GM12878 (cell line): ENCODE results near the gene BAZ1B. TPM values are rescaled to one million over a fixed set of nuclear protein-coding genes. Genes with fewer than 3 reads are reported as not detected.

Source experiments
- ATAC-seq: fragments of 200-7000 bp; cut with Tn5 transposase; 3 replicates; pipeline ENCODE4 v1.9.1; 2020; ENCODE audit warnings: mild to moderate bottlenecking, moderate library complexity
- BruUV-seq: library from RNA; stranded (reverse); fragments of 400-500 nt; replicated peaks from 2 replicates; lab custom pipeline; 2021; lab: Mats Ljungman, UMichigan
- CTCF ChIA-PET: fragments of 300-600 bp; sonication (Branson Sonifier 250); formaldehyde crosslinking; extraction: SDS; loops from one replicate; lab custom pipeline; 2021; ENCODE audit warnings: inconsistent platforms; lab: Yijun Ruan, JAX
- POLR2A ChIA-PET: fragments of 350-600 bp; formaldehyde crosslinking; extraction: SDS; loops from one replicate; lab custom pipeline; 2021; ENCODE audit warnings: inconsistent platforms; lab: Charles Lee
- RAD21 ChIA-PET: fragments of 300-600 bp; sonication (Branson Sonifier 250); formaldehyde crosslinking; loops from one replicate; lab custom pipeline; 2023; ENCODE audit warnings: antibody characterized with exemption; ENCODE audit not compliant: unreplicated experiment; lab: Charles Lee
- SMC1A ChIA-PET: fragments of 300-600 bp; sonication (Branson Sonifier 250); formaldehyde crosslinking; loops from one replicate; lab custom pipeline; 2023; ENCODE audit not compliant: unreplicated experiment, uncharacterized antibody; lab: Charles Lee
- DNase-seq: peaks from one replicate; pipeline ENCODE4 v3.0.0-alpha.2; 2011; ENCODE audit warnings: low read depth, low spot score
- FAIRE-seq: peaks from 3 replicates; lab custom pipeline; 2011; peaks lifted over from hg19 to GRCh38; lab: Jason Lieb, UNC
- H2AFZ ChIP-seq: 2 replicates; pipeline ENCODE4 v1.6.0; 2011; ENCODE audit warnings: low read depth, low read length, control low read depth; ENCODE audit not compliant: control insufficient read depth
- H3K27ac ChIP-seq: 2 replicates; pipeline ENCODE4 v1.5.1; 2011; ENCODE audit warnings: control low read depth; ENCODE audit not compliant: control insufficient read depth, insufficient read depth
- H3K27me3 ChIP-seq, 2 experiments: replicated peaks in 1 of 2; 2 replicates each; pipeline versions ENCODE4 v1.6.0 to v1.6.1; 2011; ENCODE audit warnings: low read length in 1 of 2; ENCODE audit not compliant: control insufficient read depth in 2 of 2, insufficient read depth in 2 of 2
- H3K36me3 ChIP-seq, 2 experiments: 2 replicates each; pipeline ENCODE4 v1.5.1; 2011; ENCODE audit warnings: low read length in 1 of 2; ENCODE audit not compliant: control insufficient read depth in 2 of 2, insufficient read depth in 2 of 2
- H3K4me1 ChIP-seq: 2 replicates; pipeline ENCODE4 v1.6.1; 2011; ENCODE audit warnings: mild to moderate bottlenecking, low read length, moderate library complexity, mixed read lengths; ENCODE audit not compliant: control insufficient read depth, insufficient read depth
- H3K4me2 ChIP-seq: 2 replicates; pipeline ENCODE4 v1.6.0; 2011; ENCODE audit warnings: control low read depth; ENCODE audit not compliant: control insufficient read depth, insufficient read depth
- H3K4me3 ChIP-seq: fragments of 200-600 bp; sonication (generic); 2 replicates; pipeline ENCODE4 v1.5.1; 2016
- H3K79me2 ChIP-seq: 2 replicates; pipeline ENCODE4 v1.6.0; 2011; ENCODE audit warnings: low read length; ENCODE audit not compliant: control insufficient read depth, insufficient read depth
- H3K9ac ChIP-seq: 2 replicates; pipeline ENCODE4 v1.8.0; 2011; ENCODE audit warnings: low read length, control low read depth, mixed read lengths; ENCODE audit not compliant: control insufficient read depth, insufficient read depth
- H3K9me3 ChIP-seq: replicated peaks from 3 replicates; pipeline ENCODE4 v1.5.1; 2011; ENCODE audit warnings: mild to moderate bottlenecking, low read length; ENCODE audit not compliant: control insufficient read depth, insufficient read depth
- H4K20me1 ChIP-seq: 2 replicates; pipeline ENCODE4 v1.6.0; 2011; ENCODE audit not compliant: control insufficient read depth, insufficient read depth
- BRCA1 ChIP-seq: IDR thresholded peaks from 2 replicates; pipeline ENCODE4 v1.6.1; 2011; ENCODE audit warnings: low read depth, low read length, improper control_type of control experiment
- E4F1 ChIP-seq: fragments of 450-650 bp; IDR thresholded peaks from 2 replicates; pipeline ENCODE4 v1.6.1; 2018; ENCODE audit warnings: borderline replicate concordance, mild to moderate bottlenecking; ENCODE audit not compliant: partially characterized antibody
- EED ChIP-seq: sonication (generic); IDR thresholded peaks from 2 replicates; pipeline ENCODE4 v1.6.1; 2016; ENCODE audit warnings: antibody characterized with exemption, low read depth
- EGR1 ChIP-seq, 2 experiments: IDR thresholded peaks; 1 replicate in 1 of 2; 2 replicates in 1 of 2; pipeline ENCODE4 v1.6.1; 2011 to 2012; ENCODE audit warnings: low read depth in 2 of 2, low read length in 2 of 2, borderline replicate concordance in 1 of 2, mild to moderate bottlenecking in 1 of 2, moderate library complexity in 1 of 2
- ESRRA ChIP-seq: IDR thresholded peaks from 2 replicates; pipeline ENCODE4 v1.6.1; 2012; ENCODE audit warnings: mild to moderate bottlenecking, low read length, improper control_type of control experiment
- FOXM1 ChIP-seq: IDR thresholded peaks from 2 replicates; pipeline ENCODE4 v1.6.1; 2012; ENCODE audit warnings: low read depth, mild to moderate bottlenecking, inconsistent platforms, low read length, moderate library complexity
- GABPA ChIP-seq: IDR thresholded peaks from 2 replicates; pipeline ENCODE4 v1.6.1; 2014; ENCODE audit warnings: antibody characterized with exemption, low read depth, mild to moderate bottlenecking, inconsistent platforms
- HCFC1 ChIP-seq: fragments of 150-350 bp; IDR thresholded peaks from 2 replicates; pipeline ENCODE4 v1.6.1; 2014; ENCODE audit warnings: low read length
- LARP7 ChIP-seq: fragments of 450-650 bp; IDR thresholded peaks from 2 replicates; pipeline ENCODE4 v1.6.1; 2017; ENCODE audit warnings: mild to moderate bottlenecking
- MEF2B ChIP-seq: fragments of 450-650 bp; IDR thresholded peaks from 2 replicates; pipeline ENCODE4 v1.6.1; 2018; ENCODE audit warnings: mild to moderate bottlenecking, moderate library complexity; ENCODE audit not compliant: partially characterized antibody, poor library complexity, severe bottlenecking
- MYC ChIP-seq: IDR thresholded peaks from 2 replicates; pipeline ENCODE4 v1.6.1; 2011; ENCODE audit warnings: mild to moderate bottlenecking, low read length, moderate library complexity, inconsistent platforms; ENCODE audit not compliant: insufficient read depth, insufficient replicate concordance, insufficient read length, severe bottlenecking
- NFIC ChIP-seq: IDR thresholded peaks from 2 replicates; pipeline ENCODE4 v1.6.1; 2012; ENCODE audit warnings: low read depth, mild to moderate bottlenecking, inconsistent platforms, low read length, moderate library complexity
- NFXL1 ChIP-seq: fragments of 450-650 bp; IDR thresholded peaks from 2 replicates; pipeline ENCODE4 v1.6.1; 2017; ENCODE audit warnings: antibody characterized with exemption, mild to moderate bottlenecking, borderline replicate concordance
- NR2C1 ChIP-seq: fragments of 450-650 bp; IDR thresholded peaks from 2 replicates; pipeline ENCODE4 v1.6.1; 2017; ENCODE audit warnings: antibody characterized with exemption, mild to moderate bottlenecking, moderate library complexity
- PKNOX1 ChIP-seq: fragments of 450-650 bp; IDR thresholded peaks from 2 replicates; pipeline ENCODE4 v1.6.1; 2016; ENCODE audit warnings: mild to moderate bottlenecking
- SIN3A ChIP-seq: IDR thresholded peaks from 2 replicates; pipeline ENCODE4 v1.6.1; 2012; ENCODE audit warnings: low read depth, low read length, improper control_type of control experiment
- SIX5 ChIP-seq: IDR thresholded peaks from 2 replicates; pipeline ENCODE4 v1.6.1; 2011; ENCODE audit warnings: mild to moderate bottlenecking, low read depth, low read length, moderate library complexity; ENCODE audit not compliant: severe bottlenecking
- SMAD1 ChIP-seq: fragments of 450-650 bp; IDR thresholded peaks from 2 replicates; pipeline ENCODE4 v1.6.1; 2018; ENCODE audit warnings: mild to moderate bottlenecking, low read depth; ENCODE audit not compliant: partially characterized antibody
- SUZ12 ChIP-seq: fragments of 200-600 bp; sonication (generic); IDR thresholded peaks from one replicate; pipeline ENCODE4 v1.6.1; 2018; ENCODE audit warnings: antibody characterized with exemption, mild to moderate bottlenecking; ENCODE audit not compliant: unreplicated experiment
- TBL1XR1 ChIP-seq: IDR thresholded peaks from 2 replicates; pipeline ENCODE4 v1.6.1; 2012; ENCODE audit warnings: low read depth, low read length, improper control_type of control experiment
- ZNF274 ChIP-seq: IDR thresholded peaks from one replicate; pipeline ENCODE4 v1.8.0; 2011; ENCODE audit not compliant: insufficient read length, insufficient read depth
- WGBS: methylation state at CpG from one replicate; pipeline ENCODE4 v1.1.6; 2016; ENCODE audit warnings: low lambda C conversion rate; ENCODE audit not compliant: insufficient replicate concordance, insufficient coverage; ENCODE audit errors: missing lambda C conversion rate; 5-methylcytosine and 5-hydroxymethylcytosine counted together
- in situ Hi-C: fragments of 300-500 bp; cut with MboI; formaldehyde crosslinking; loops from 9 replicates; pipeline ENCODE4 v1.14.3; 2018; ENCODE audit warnings: mixed read lengths
- intact Hi-C: fragments of 100-400 bp; cut with micrococcal nuclease; formaldehyde crosslinking; loops from one replicate; pipeline ENCODE4 v1.14.2; 2022; ENCODE audit not compliant: unreplicated experiment
- polyA plus RNA-seq, 11 experiments: library from polyadenylated mRNA; depleted of rRNA in 4 of 11; unstranded in 6 of 11; stranded (reverse) in 5 of 11; fragments of >200 nt; fragmentation: Nextera tagmentation in 4 of 11; fragmentation: Illumina TruSeq in 1 of 11; extraction: Ambion mirVana in 4 of 11; extraction: Trizol in 1 of 11; gene quantifications; 1 replicate in 1 of 11; 2 replicates in 10 of 11; pipeline versions ENCODE4 v1.2.1 to v1.2.3, GENCODE V29; 2011 to 2016; ENCODE audit warnings: inconsistent platforms in 2 of 11, missing spikeins in 2 of 11, low read depth in 1 of 11
- total RNA-seq, 4 experiments: library from RNA; depleted of rRNA in 3 of 4; stranded (reverse); fragments of >200 nt in 3 of 4; fragmentation: Illumina TruSeq in 1 of 4; extraction: Trizol in 1 of 4; gene quantifications; 2 replicates each; pipeline versions ENCODE4 v1.2.1 to v1.2.3, GENCODE V29; 2013 to 2021

The BAZ1B gene
- total and polyA plus RNA-seq, 10 of the 15 experiments (the other 5 are each of a cell fraction or from before 2014, with no cell fraction given), result 14.0 to 77.4 (median 36.2) TPM

DNA sequence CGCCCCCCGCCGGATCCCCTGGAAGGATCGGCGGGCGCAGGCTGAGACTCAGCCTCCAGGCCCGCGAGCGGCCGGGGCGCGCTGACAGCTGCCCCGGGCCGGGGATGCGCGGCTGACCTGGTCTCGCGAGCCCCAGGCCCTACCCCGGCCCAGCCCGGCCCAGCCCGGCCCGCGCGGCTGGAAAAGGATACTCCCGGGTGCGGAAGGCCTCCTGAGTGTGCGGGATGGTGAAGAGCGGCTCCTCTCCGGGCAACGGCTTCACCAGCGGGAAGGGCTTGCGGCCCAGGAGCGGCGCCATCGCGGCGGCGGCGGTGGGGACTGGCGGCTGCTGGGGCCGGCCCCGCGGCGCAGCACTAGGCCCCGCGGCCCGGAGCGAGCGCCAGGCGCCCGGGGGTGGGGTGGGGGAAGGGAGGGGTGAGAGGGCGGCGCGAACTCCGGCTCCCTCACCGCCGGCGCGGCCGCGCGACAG lies 423 bp downstream of the BAZ1B start:
- Histone ChIP-seq H3K9me3 (no peaks in the 10 kb centered on the region; the same call in 2 of the 3 replicates), H3K9ac (peak overlapping the region; percentile 80), H3K79me2 (peaks cover 54% of the 10 kb centered on the region), H3K36me3 (peaks cover 2 to 11% of the 10 kb centered on the region in 2 experiments; a peak in 3 of 4 replicates), H2AFZ (peak overlapping the region; percentile 63), H4K20me1 (no peaks in the 10 kb centered on the region), H3K27me3 (no peaks in the 10 kb centered on the region), H3K4me2 (peak overlapping the region; percentile 14; the same call in 1 of the 2 replicates), H3K4me3 (peak overlapping the region; percentile 76), H3K27ac (peak overlapping the region; percentile 91), H3K4me1 (peaks cover 15% of the 10 kb centered on the region)
- intact Hi-C loops, result loop anchor here (1.0 to 10.0 kb wide), 4 partner anchors 36 to 213 kb away; partner anchors contain the start of genes ABHD11, BCL7B, BUD23 and DNAJC30
- 0% methylated on average over 22 of the region's 62 CpGs for WGBS
- in situ Hi-C loops, result no loop called here
- SMC1A ChIA-PET, result interaction anchor here (1.4 kb wide), 1 partner anchor 55 kb away, joined by 4 read pairs; no protein-coding TSS in a partner anchor
- no peak for DNase-seq
- BruUV-seq, result no TSS peak
- POLR2A ChIA-PET, result interaction anchor here (0.9 to 4.2 kb wide), 8 partner anchors 14 to 690 kb away, joined by 3 to 41 read pairs (median 6); partner anchors contain the start of genes BCL7B and TBL2
- peak; percentile 64 for ATAC-seq
- CTCF ChIA-PET, result interaction anchor here (0.6 to 1.9 kb wide), 5 partner anchors 14 to 692 kb away, joined by 3 to 4 read pairs (median 3); no protein-coding TSS in a partner anchor
- no peak for FAIRE-seq
- RAD21 ChIA-PET, result interaction anchor here (0.7 to 3.3 kb wide), 5 partner anchors 26 to 217 kb away, joined by 3 to 21 read pairs (median 4); partner anchors contain the start of genes ABHD11 and BCL7B
- no peak for TF ChIP-seq GABPA
- no peak for TF ChIP-seq TBL1XR1
- TF ChIP-seq ESRRA, result no peak
- no peak for TF ChIP-seq SIX5
- TF ChIP-seq BRCA1, result peak; percentile 50; the same call in 1 of the 2 replicates
- no peak for TF ChIP-seq SUZ12
- TF ChIP-seq LARP7, result peak; percentile 63; the same call in 1 of the 2 replicates
- peak; percentile 48 for TF ChIP-seq MYC
- peak in 1 of 2 experiments; percentile 63; a peak in 1 of 3 replicates for TF ChIP-seq EGR1 (IDR thresholded peaks at IDR 0.05; ENCODE audit: borderline replicate concordance in 1 of 2, low read depth in 2 of 2, low read length in 2 of 2)
- TF ChIP-seq E4F1, result no peak
- TF ChIP-seq HCFC1, result no peak
- TF ChIP-seq FOXM1, result no peak
- TF ChIP-seq NR2C1, result no peak
- no peak for TF ChIP-seq MEF2B
- no peak for TF ChIP-seq PKNOX1
- TF ChIP-seq NFXL1, result no peak
- TF ChIP-seq EED, result no peak
- no peak for TF ChIP-seq NFIC
- no peak for TF ChIP-seq SMAD1
- no peak for TF ChIP-seq ZNF274
- TF ChIP-seq SIN3A, result no peak
